Thoracic aorta (tissue), 2 donors: ENCODE results near the gene IL25. TPM values are rescaled to one million over a fixed set of nuclear protein-coding genes. Genes with fewer than 3 reads are reported as not detected.

Experiments used
- ATAC-seq: fragments of 150-250 bp; one replicate; pipeline ENCODE4 v1.8.0; 2017; ENCODE audit warnings: low read depth; ENCODE audit not compliant: insufficient number of reproducible peaks, low FRiP score
- DNase-seq: peaks from one replicate; pipeline ENCODE4 v3.0.0-alpha.2; 2020; ENCODE audit warnings: low spot score
- H3K27ac ChIP-seq, 2 donors: fragments of 200-600 bp; sonication (generic); 1 replicate in 1 of 2; 2 replicates in 1 of 2; pipeline ENCODE4 v1.5.1; 2016; ENCODE audit warnings: mild to moderate bottlenecking in 2 of 2, moderate library complexity in 2 of 2
- H3K27me3 ChIP-seq: fragments of 200-600 bp; sonication (generic); replicated peaks from 2 replicates; pipeline ENCODE4 v1.6.0; 2016; ENCODE audit warnings: mild to moderate bottlenecking; ENCODE audit not compliant: insufficient read depth
- H3K36me3 ChIP-seq: fragments of 200-600 bp; sonication (generic); one replicate; pipeline ENCODE4 v1.5.1; 2016
- H3K4me1 ChIP-seq, 2 donors: fragments of 200-600 bp; sonication (generic); 1 replicate in 1 of 2; 2 replicates in 1 of 2; pipeline versions ENCODE4 v1.5.1 to v1.6.0; 2016; ENCODE audit warnings: low read depth in 2 of 2, mild to moderate bottlenecking in 1 of 2; ENCODE audit not compliant: control insufficient read depth in 1 of 2
- H3K4me3 ChIP-seq: fragments of 200-600 bp; sonication (generic); 2 replicates; pipeline ENCODE4 v1.5.1; 2016; ENCODE audit warnings: mild to moderate bottlenecking
- H3K9me3 ChIP-seq: fragments of 200-600 bp; sonication (generic); 2 replicates; pipeline ENCODE4 v1.5.1; 2016
- CTCF ChIP-seq: fragments of 200-600 bp; sonication (generic); IDR thresholded peaks from one replicate; pipeline ENCODE4 v1.5.1; 2019; ENCODE audit warnings: antibody characterized with exemption
- total RNA-seq, 2 donors: library from RNA; depleted of rRNA; stranded (reverse); fragments of >200 nt; gene quantifications; one replicate each; pipeline versions ENCODE4 v1.1.0 to v1.2.3, GENCODE V29; 2016

Gene IL25
- total RNA-seq, 2 donors from 2014 or later, result not detected

GRCh38 chr14:23365732-23366425 lies 6.7 kb upstream of the IL25 start:
- peak overlapping the region; percentile 73 for H3K4me3 ChIP-seq
- no peak for TF ChIP-seq CTCF
- ATAC-seq (no peak), DNase-seq (no peak)
- no peaks in the 10 kb centered on the region for H3K36me3 ChIP-seq
- peaks cover 0 to 33% of the 10 kb centered on the region in 2 donors for H3K4me1 ChIP-seq
- peak overlapping the region; percentile 86 to 98 for H3K27ac ChIP-seq
- no peaks in the 10 kb centered on the region for H3K27me3 ChIP-seq
- no peaks in the 10 kb centered on the region for H3K9me3 ChIP-seq

- peak overlapping the region; percentile 86 to 98 for H3K27ac ChIP-seq
- H3K36me3 ChIP-seq, result no peaks in the 10 kb centered on the region
- peak overlapping the region; percentile 73 for H3K4me3 ChIP-seq
- H3K4me1 ChIP-seq, result peaks cover 0 to 30% of the 10 kb centered on the region in 2 donors
- H3K27me3 ChIP-seq, result no peaks in the 10 kb centered on the region
- peak; percentile 9 for ATAC-seq
- no peak for DNase-seq
- TF ChIP-seq CTCF, result no peak
- no peaks in the 10 kb centered on the region for H3K9me3 ChIP-seq
Measured at GRCh38 chr14:23366426-23366921, 6.1 kb upstream of the IL25 start.

- H3K4me3 ChIP-seq, result no peak overlapping the region
- no peaks in the 10 kb centered on the region for H3K9me3 ChIP-seq
- ATAC-seq, result no peak
- no peak overlapping the region for H3K27ac ChIP-seq
- H3K4me1 ChIP-seq, result peaks cover 0 to 6% of the 10 kb centered on the region in 2 donors
- no peaks in the 10 kb centered on the region for H3K27me3 ChIP-seq
- TF ChIP-seq CTCF, result no peak
- no peaks in the 10 kb centered on the region for H3K36me3 ChIP-seq
- DNase-seq, result no peak
Measured at GRCh38 chr14:23370221-23370620, 2.4 kb upstream of the IL25 start.

GRCh38 chr14:23371865-23372264 lies 744 bp upstream of the IL25 start:
- DNase-seq (no peak), ATAC-seq (no peak)
- Histone ChIP-seq H3K4me3 (no peak overlapping the region), H3K4me1 (peaks cover 0 to 6% of the 10 kb centered on the region in 2 donors), H3K27me3 (no peaks in the 10 kb centered on the region), H3K9me3 (no peaks in the 10 kb centered on the region), H3K36me3 (no peaks in the 10 kb centered on the region), H3K27ac (no peak overlapping the region)
- no peak for TF ChIP-seq CTCF

- H3K27me3 ChIP-seq, result no peaks in the 10 kb centered on the region
- no peak for TF ChIP-seq CTCF
- H3K4me3 ChIP-seq, result no peak overlapping the region
- H3K4me1 ChIP-seq, result peaks cover 0 to 4% of the 10 kb centered on the region in 2 donors
- H3K36me3 ChIP-seq, result no peaks in the 10 kb centered on the region
- no peak for DNase-seq
- no peaks in the 10 kb centered on the region for H3K9me3 ChIP-seq
- no peak for ATAC-seq
- no peak overlapping the region for H3K27ac ChIP-seq
Measured at GRCh38 chr14:23373041-23373440, 432 bp downstream of the IL25 start.
